SK-N-SH (cell line): ENCODE results near the gene HDAC4. TPM values are rescaled to one million over a fixed set of nuclear protein-coding genes. Genes with fewer than 3 reads are reported as not detected.

Experiments
- CTCF ChIA-PET: fragments of 300-600, 350-600 bp; formaldehyde crosslinking; extraction: SDS; loops from one replicate; lab custom pipeline; 2021; lab: Yijun Ruan, JAX
- POLR2A ChIA-PET: fragments of 350-600 bp; sonication (Branson Sonifier 250); formaldehyde crosslinking; extraction: SDS; loops from one replicate; lab custom pipeline; 2020; ENCODE audit warnings: antibody characterized with exemption, inconsistent platforms; lab: Yijun Ruan, JAX
- DNase-seq: peaks from one replicate; pipeline ENCODE4 v3.0.0; 2012
- H2AFZ ChIP-seq: fragments of 200-600 bp; sonication (generic); 2 replicates; pipeline ENCODE4 v1.8.1; 2016; ENCODE audit warnings: antibody characterized with exemption, mild to moderate bottlenecking, low read depth
- H3F3A ChIP-seq: fragments of 200-600 bp; sonication (generic); replicated peaks from 2 replicates; pipeline ENCODE3; 2016; ENCODE audit warnings: antibody characterized with exemption, mild to moderate bottlenecking; ENCODE audit not compliant: insufficient read depth
- H3K27ac ChIP-seq, 2 experiments: fragments of 200-500 bp in 1 of 2; fragments of 200-600 bp in 1 of 2; sonication (Bioruptor generic) in 1 of 2; sonication (generic), shearing (Covaris generic) in 1 of 2; 2 replicates each; pipeline versions ENCODE4 v1.5.1 to v1.6.1; 2014 to 2016; ENCODE audit warnings: low read depth in 2 of 2, inconsistent platforms in 1 of 2, low read length in 1 of 2, mild to moderate bottlenecking in 1 of 2, mixed read lengths in 1 of 2
- H3K27me3 ChIP-seq: fragments of 200-600 bp; sonication (generic), shearing (Covaris generic); 2 replicates; pipeline ENCODE4 v1.6.1; 2016; ENCODE audit warnings: mixed run types; ENCODE audit not compliant: insufficient read depth
- H3K36me3 ChIP-seq, 2 experiments: fragments of 200-500 bp in 1 of 2; fragments of 200-600 bp in 1 of 2; sonication (Bioruptor generic) in 1 of 2; sonication (generic) in 1 of 2; replicated peaks in 1 of 2; 2 replicates each; pipeline versions ENCODE3 to v1.5.1; 2014 to 2016; ENCODE audit warnings: low read length in 1 of 2, mild to moderate bottlenecking in 1 of 2; ENCODE audit not compliant: insufficient read depth in 2 of 2, control insufficient read depth in 1 of 2
- H3K4me1 ChIP-seq, 2 experiments: fragments of 200-500 bp in 1 of 2; fragments of 200-600 bp in 1 of 2; sonication (Bioruptor generic) in 1 of 2; sonication (generic), shearing (Covaris generic) in 1 of 2; 2 replicates each; pipeline versions ENCODE4 v1.5.1 to v1.6.1; 2014 to 2016; ENCODE audit warnings: low read depth in 1 of 2, low read length in 1 of 2, mixed run types in 1 of 2; ENCODE audit not compliant: insufficient read depth in 2 of 2, control insufficient read depth in 1 of 2
- H3K4me2 ChIP-seq: fragments of 200-600 bp; sonication (generic), shearing (Covaris generic); 2 replicates; pipeline ENCODE4 v1.6.1; 2017; ENCODE audit warnings: mixed run types
- H3K4me3 ChIP-seq, 2 experiments: fragments of 200-500 bp in 1 of 2; fragments of 200-600 bp in 1 of 2; sonication (Bioruptor generic) in 1 of 2; sonication (generic), shearing (Covaris generic) in 1 of 2; 2 replicates each; pipeline versions ENCODE4 v1.5.1 to v1.8.1; 2014 to 2016; ENCODE audit warnings: low read depth in 2 of 2, inconsistent platforms in 1 of 2, low read length in 1 of 2, mild to moderate bottlenecking in 1 of 2, mixed read lengths in 1 of 2, moderate library complexity in 1 of 2
- H3K79me2 ChIP-seq: fragments of 200-600 bp; sonication (generic); 2 replicates; pipeline ENCODE4 v1.8.1; 2017; ENCODE audit warnings: mild to moderate bottlenecking; ENCODE audit not compliant: insufficient read depth
- H3K9ac ChIP-seq: fragments of 200-600 bp; sonication (generic); 2 replicates; pipeline ENCODE4 v1.6.1; 2017; ENCODE audit warnings: mixed run types
- H3K9me2 ChIP-seq: fragments of 200-600 bp; sonication (generic); 2 replicates; pipeline ENCODE4 v1.6.1; 2017; ENCODE audit warnings: mixed run types
- H3K9me3 ChIP-seq: fragments of 200-600 bp; sonication (generic); 2 replicates; pipeline ENCODE4 v1.6.1; 2017; ENCODE audit warnings: mixed run types, mild to moderate bottlenecking, moderate library complexity
- H4K20me1 ChIP-seq: fragments of 200-600 bp; sonication (generic); 2 replicates; pipeline ENCODE4 v1.6.1; 2017; ENCODE audit warnings: mild to moderate bottlenecking, mixed run types; ENCODE audit not compliant: insufficient read depth
- ELF1 ChIP-seq: IDR thresholded peaks from 2 replicates; pipeline ENCODE4 v1.4.0; 2012
- EP300 ChIP-seq, 2 experiments: IDR thresholded peaks; 2 replicates each; pipeline versions ENCODE4 v1.4.0 to v1.6.1; 2012; ENCODE audit warnings: borderline replicate concordance in 1 of 2, low read depth in 1 of 2, low read length in 1 of 2
- FOXJ3 ChIP-seq: sonication (generic); formaldehyde crosslinking; IDR thresholded peaks from 2 replicates; pipeline ENCODE4 v1.5.1; 2020; ENCODE audit warnings: mild to moderate bottlenecking, missing genetic modification reagents
- GABPA ChIP-seq: IDR thresholded peaks from 2 replicates; pipeline ENCODE4 v1.4.0; 2012; ENCODE audit warnings: low read depth, mild to moderate bottlenecking
- MEF2A ChIP-seq: IDR thresholded peaks from 2 replicates; pipeline ENCODE4 v1.4.0; 2012; ENCODE audit warnings: low read depth, borderline replicate concordance
- RCOR1 ChIP-seq: fragments of 150-350 bp; IDR thresholded peaks from 2 replicates; pipeline ENCODE4 v1.6.1; 2017; ENCODE audit warnings: antibody characterized with exemption, low read length
- RXRA ChIP-seq: IDR thresholded peaks from 2 replicates; pipeline ENCODE4 v1.4.0; 2012; ENCODE audit warnings: low read depth, mild to moderate bottlenecking, borderline replicate concordance
- TAF1 ChIP-seq: IDR thresholded peaks from 2 replicates; pipeline ENCODE4 v1.6.1; 2012; ENCODE audit warnings: low read depth, mild to moderate bottlenecking, low read length, moderate library complexity, borderline replicate concordance
- ZBTB33 ChIP-seq: IDR thresholded peaks from 2 replicates; pipeline ENCODE4 v1.4.0; 2012; ENCODE audit warnings: low read depth, borderline replicate concordance
- WGBS: methylation state at CpG from one replicate; pipeline ENCODE4 v1.1.6; 2017; ENCODE audit warnings: low lambda C conversion rate; 5-methylcytosine and 5-hydroxymethylcytosine counted together
- polyA plus RNA-seq, 3 experiments: library from polyadenylated mRNA; depleted of rRNA; stranded (reverse); fragments of >200 nt; gene quantifications; 2 replicates each; pipeline ENCODE4 v1.2.3, GENCODE V29; 2012

Gene HDAC4
- polyA plus RNA-seq, 1 of the 3 experiments (the other 2 are of a cell fraction): 5.5 TPM

GRCh38 chr2:239192456-239192855 lies 208.4 kb downstream of the HDAC4 start (continued):
- TF ChIP-seq ZBTB33: no peak
- TF ChIP-seq MEF2A: no peak
- TF ChIP-seq FOXJ3 (CRISPR knock-in tag): no peak
- no peak for TF ChIP-seq GABPA
- TF ChIP-seq ELF1: no peak
- TF ChIP-seq, all 33 proteins: peak for 0

- Histone ChIP-seq H3K27ac (no peak overlapping the region), H3K9me2 (no peaks in the 10 kb centered on the region), H3K36me3 (peaks cover 7 to 8% of the 10 kb centered on the region in 2 experiments), H4K20me1 (no peaks in the 10 kb centered on the region), H3K4me3 (no peak overlapping the region), H2AFZ (no peak overlapping the region), H3K79me2 (no peaks in the 10 kb centered on the region), H3K27me3 (no peaks in the 10 kb centered on the region), H3K9ac (no peak overlapping the region), H3K4me2 (no peak overlapping the region), H3K4me1 (peaks cover 0 to 7% of the 10 kb centered on the region in 2 experiments; a peak in 1 of 4 replicates), H3F3A (no peaks in the 10 kb centered on the region), H3K9me3 (no peaks in the 10 kb centered on the region)
- CTCF ChIA-PET: interaction anchor here (1.4 kb wide), 1 partner anchor 9 kb away, joined by 3 read pairs; no protein-coding TSS in a partner anchor
- WGBS: 97% methylated on average over 9 of the region's 15 CpGs
- no peak for DNase-seq
- no peak for TF ChIP-seq RCOR1
- no peak for TF ChIP-seq ZBTB33
- TF ChIP-seq EP300 (IDR thresholded peaks at IDR 0.05; ENCODE audit: borderline replicate concordance in 1 of 2, low read depth in 1 of 2, low read length in 1 of 2): no peak
- no peak for TF ChIP-seq RXRA
- no peak for TF ChIP-seq TAF1
- POLR2A ChIA-PET: interaction anchor here (1.0 kb wide), 1 partner anchor 9 kb away, joined by 3 read pairs; no protein-coding TSS in a partner anchor
These were observed 209.6 kb downstream of the HDAC4 start for GRCh38 chr2:239190921-239191885.
